Neuron (in vitro differentiated cells): ENCODE measurements around the gene WNT7B.

Experiments used
- H2AFZ ChIP-seq: one replicate; pipeline ENCODE4 v1.6.1; 2013; ENCODE audit warnings: low read depth, mild to moderate bottlenecking, inconsistent platforms, low read length, moderate library complexity
- H3K27me3 ChIP-seq: one replicate; pipeline ENCODE4 v1.6.1; 2013; ENCODE audit warnings: low read length; ENCODE audit not compliant: insufficient read depth
- H3K36me3 ChIP-seq: one replicate; pipeline ENCODE4 v1.6.1; 2013; ENCODE audit warnings: low read length; ENCODE audit not compliant: insufficient read depth
- H3K4me1 ChIP-seq: one replicate; pipeline ENCODE4 v1.6.1; 2013; ENCODE audit warnings: low read length; ENCODE audit not compliant: insufficient read depth
- H3K4me3 ChIP-seq: 2 replicates; pipeline ENCODE4 v1.5.1; 2013; ENCODE audit warnings: mild to moderate bottlenecking, low read length, moderate library complexity
- H3K9me3 ChIP-seq: one replicate; pipeline ENCODE4 v1.6.1; 2013; ENCODE audit warnings: low read length

The WNT7B gene

DNA sequence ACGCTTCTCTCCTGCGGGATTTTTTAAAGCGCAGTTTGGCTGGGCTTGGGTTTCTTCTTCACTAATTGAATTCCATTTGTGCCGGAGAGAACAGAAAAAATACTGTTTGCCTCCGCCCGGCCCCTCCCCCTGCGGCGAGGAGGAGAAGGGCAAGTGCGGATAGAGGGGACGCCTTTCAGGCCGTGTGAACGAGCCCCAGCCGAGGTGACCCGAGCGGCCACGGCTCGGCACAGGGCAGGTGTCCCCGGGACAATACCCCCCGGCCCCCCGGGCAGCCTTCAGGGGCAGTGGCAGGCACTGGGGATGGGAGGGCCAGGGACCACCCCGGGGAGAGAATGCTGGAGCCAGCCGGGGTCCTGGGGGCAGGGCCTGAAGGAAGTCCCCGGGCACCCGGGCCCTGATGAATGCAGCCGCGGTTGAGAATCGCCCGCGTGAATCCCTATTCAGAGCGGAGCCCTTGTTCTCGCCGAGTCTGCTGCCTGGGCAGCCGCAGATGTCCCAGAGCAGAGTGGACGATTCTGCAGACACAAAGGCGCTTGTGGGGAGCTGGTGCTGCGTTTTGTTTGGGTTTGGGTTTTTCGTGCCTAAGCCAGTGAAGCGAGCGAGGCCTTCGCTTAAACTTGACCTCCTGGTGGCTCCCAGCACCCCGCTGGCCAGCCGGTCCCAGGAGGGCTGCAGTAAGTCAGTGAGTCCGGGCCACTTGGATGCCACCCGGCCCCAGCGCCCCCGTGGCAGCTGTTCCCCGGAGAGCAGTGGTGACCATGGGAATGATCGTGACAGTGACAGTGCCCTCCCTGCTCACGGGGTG, 96.0 kb downstream of the WNT7B start:
- H3K4me1 ChIP-seq: peaks cover 60% of the 10 kb centered on the region
- H3K36me3 ChIP-seq: no peaks in the 10 kb centered on the region
- peak overlapping the region; percentile 23 for H2AFZ ChIP-seq
- H3K9me3 ChIP-seq: no peaks in the 10 kb centered on the region
- H3K27me3 ChIP-seq: no peaks in the 10 kb centered on the region
- peak overlapping the region; percentile 23 for H3K4me3 ChIP-seq

DNA sequence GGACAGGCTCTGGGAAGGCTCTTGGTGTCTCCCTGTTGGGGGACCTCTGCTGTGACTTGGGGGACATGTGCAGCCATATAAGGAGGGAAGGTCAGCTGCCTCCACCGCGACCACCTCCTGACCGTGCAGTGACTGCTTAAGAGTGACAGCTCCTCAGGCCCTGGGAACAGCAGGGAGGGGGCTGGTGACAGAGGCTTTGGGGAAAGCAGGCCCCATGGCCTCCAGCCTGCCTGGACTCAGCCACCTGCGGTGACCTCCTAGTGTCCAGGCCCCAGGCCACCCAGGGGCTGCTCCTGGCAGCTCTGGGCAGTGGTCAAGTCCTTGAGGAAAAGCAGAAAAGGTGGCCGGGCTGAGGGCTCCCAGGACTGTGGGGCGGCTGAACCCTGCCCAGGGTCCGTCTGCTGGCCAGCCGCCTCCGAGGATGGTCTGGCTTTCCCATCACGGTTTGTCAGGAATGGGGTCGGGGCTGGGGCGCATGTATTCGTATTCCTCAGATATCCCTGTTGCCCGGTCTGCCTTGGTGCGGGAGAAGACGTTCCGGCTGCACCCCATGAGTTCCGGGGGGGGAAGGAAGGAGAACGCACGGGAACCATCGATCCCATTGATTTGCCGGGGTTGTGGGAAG, 96.8 kb downstream of the WNT7B start:
- Histone ChIP-seq H3K27me3 (no peaks in the 10 kb centered on the region), H3K9me3 (no peaks in the 10 kb centered on the region), H3K36me3 (no peaks in the 10 kb centered on the region), H3K4me1 (peaks cover 53% of the 10 kb centered on the region), H3K4me3 (peak overlapping the region; percentile 23), H2AFZ (peak overlapping the region; percentile 23)

GRCh38 chr22:45879552-45879949, 97.4 kb downstream of the WNT7B start:
- Histone ChIP-seq H3K4me3 (no peak overlapping the region), H3K36me3 (no peaks in the 10 kb centered on the region), H3K4me1 (peaks cover 47% of the 10 kb centered on the region), H2AFZ (no peak overlapping the region), H3K9me3 (no peaks in the 10 kb centered on the region), H3K27me3 (no peaks in the 10 kb centered on the region)

GRCh38 chr22:45878901-45879551, 97.9 kb downstream of the WNT7B start:
- Histone ChIP-seq H3K4me3 (no peak overlapping the region), H3K36me3 (no peaks in the 10 kb centered on the region), H3K4me1 (peaks cover 44% of the 10 kb centered on the region), H3K27me3 (no peaks in the 10 kb centered on the region), H3K9me3 (no peaks in the 10 kb centered on the region), H2AFZ (no peak overlapping the region)

DNA sequence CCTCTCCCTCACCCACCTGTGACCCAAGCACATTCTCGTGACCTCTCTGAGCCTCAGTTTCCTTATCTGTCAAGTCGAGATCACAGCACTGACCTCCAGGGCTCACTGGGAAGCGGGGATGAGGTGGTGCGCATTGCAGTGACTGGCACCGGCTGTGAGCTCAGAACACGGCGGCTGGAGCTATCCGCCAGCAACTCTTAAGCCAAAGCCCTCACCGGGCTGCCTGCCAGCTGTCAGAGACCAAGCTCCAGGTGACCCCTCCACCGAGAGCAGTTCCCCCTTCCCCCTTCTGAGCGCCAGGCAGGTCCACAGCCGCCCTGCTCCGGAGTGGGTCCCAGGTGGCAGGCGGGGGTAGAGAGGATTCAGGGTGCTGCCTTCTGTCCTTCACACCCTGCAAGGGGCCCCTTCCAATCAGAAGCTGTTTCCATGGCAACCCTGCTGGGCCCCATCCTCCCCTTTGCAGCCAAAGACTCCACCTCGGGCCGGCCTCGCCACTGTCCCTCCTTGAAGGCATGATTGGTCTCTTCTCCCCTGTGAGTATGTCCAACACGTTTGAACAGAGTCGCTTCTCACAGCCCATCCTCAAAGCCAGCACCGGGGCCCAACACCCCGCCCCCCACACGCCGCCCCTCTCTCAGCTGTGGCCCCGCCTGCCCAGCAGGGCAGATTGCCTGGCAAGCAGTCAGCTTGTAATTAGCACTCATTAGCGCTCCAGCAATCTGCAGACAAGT, 98.7 kb downstream of the WNT7B start:
- Histone ChIP-seq H3K9me3 (no peaks in the 10 kb centered on the region), H3K27me3 (no peaks in the 10 kb centered on the region), H2AFZ (no peak overlapping the region), H3K4me1 (peaks cover 44% of the 10 kb centered on the region), H3K36me3 (no peaks in the 10 kb centered on the region), H3K4me3 (no peak overlapping the region)

GRCh38 chr22:45877651-45878050, 99.3 kb downstream of the WNT7B start:
- Histone ChIP-seq H2AFZ (no peak overlapping the region), H3K4me3 (no peak overlapping the region), H3K36me3 (no peaks in the 10 kb centered on the region), H3K4me1 (peaks cover 44% of the 10 kb centered on the region), H3K9me3 (peaks cover 1% of the 10 kb centered on the region), H3K27me3 (no peaks in the 10 kb centered on the region)

- peaks cover 40% of the 10 kb centered on the region for H3K4me1 ChIP-seq
Measured at GRCh38 chr22:45877036-45877380, 100.0 kb downstream of the WNT7B start.

DNA sequence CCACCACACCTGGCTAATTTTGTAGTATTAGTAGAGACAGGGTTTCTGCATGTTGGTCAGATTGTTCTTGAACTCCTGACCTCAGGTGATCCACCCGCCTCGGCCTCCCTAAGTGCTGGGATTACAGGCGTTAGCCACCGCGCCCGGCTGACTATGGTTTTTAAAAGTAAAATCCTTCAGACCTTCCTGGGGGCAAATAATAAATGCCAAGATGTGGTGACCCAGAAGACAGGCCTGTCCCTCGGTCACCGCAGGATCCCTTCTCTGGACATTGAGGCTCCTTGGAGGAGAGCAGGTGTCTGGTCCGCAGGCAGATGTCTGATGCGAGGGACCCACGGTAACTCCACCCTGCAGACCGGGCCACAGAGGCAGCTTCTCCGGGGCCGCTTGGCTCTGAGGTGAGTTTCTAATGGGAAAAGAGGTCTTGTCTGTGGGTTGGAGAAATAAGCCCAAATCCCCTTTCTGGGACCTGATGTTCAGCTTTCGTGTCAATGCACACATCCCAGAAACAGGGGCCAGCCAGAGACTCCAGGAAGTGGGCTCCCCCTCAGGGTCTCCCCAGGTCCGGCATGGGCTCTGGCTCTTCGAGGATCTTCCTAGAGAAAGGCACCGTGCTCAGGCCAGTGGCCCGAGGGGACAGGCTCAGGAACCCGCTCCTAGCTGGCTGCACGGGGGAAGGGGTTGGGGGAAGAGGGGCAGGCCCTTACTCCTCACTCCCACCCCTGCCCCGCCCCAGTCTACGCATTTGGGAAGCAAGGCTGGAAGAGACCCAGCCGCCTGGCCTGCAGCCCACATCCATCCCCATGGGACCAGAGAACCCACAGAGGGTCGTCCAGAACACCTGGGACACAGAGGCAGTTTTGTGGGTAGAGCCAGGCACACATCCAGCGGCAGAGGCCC, 100.6 kb downstream of the WNT7B start:
- Histone ChIP-seq H3K9me3 (peaks cover 5% of the 10 kb centered on the region), H3K4me1 (peaks cover 34% of the 10 kb centered on the region), H3K27me3 (no peaks in the 10 kb centered on the region), H3K4me3 (no peak overlapping the region), H2AFZ (no peak overlapping the region), H3K36me3 (no peaks in the 10 kb centered on the region)

More at GRCh38 chr22:45877036-45877380, 100.0 kb downstream of the WNT7B start:
- H3K4me3 ChIP-seq: no peak overlapping the region
- H3K27me3 ChIP-seq: no peaks in the 10 kb centered on the region
- H3K36me3 ChIP-seq: no peaks in the 10 kb centered on the region
- peaks cover 5% of the 10 kb centered on the region for H3K9me3 ChIP-seq
- H2AFZ ChIP-seq: no peak overlapping the region

DNA sequence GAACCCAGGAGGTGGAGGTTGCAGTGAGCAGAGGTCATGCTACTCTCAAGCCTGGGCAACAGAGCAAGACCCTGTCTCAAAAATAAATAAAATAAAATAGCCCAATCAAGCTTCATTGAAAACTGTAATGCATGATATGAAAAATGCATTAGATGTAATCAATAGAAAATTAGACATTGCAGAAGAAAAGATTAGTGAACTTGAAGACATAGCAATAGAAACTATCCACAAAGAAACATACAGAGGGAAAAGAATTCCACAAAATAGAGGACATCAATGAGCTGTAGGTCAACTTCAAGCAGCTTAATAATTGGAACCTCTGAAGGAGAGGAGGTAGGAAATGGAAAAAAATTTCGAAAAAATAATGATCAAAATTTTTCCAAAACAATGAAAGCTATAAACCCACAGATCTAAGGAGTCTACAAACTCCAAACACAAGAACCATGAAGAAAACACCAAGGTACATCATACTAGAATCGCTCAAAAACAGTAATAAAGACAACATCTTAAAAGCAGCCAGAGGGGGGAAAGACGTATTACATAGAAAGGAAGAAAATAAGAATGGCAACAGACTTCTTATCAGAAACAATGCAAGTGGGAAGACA, 104.2 kb downstream of the WNT7B start:
- Histone ChIP-seq H3K4me1 (peaks cover 1% of the 10 kb centered on the region), H3K9me3 (peaks cover 6% of the 10 kb centered on the region), H3K36me3 (no peaks in the 10 kb centered on the region), H3K27me3 (no peaks in the 10 kb centered on the region), H3K4me3 (no peak overlapping the region), H2AFZ (no peak overlapping the region)

- H3K4me3 ChIP-seq: no peak overlapping the region
- H3K27me3 ChIP-seq: no peaks in the 10 kb centered on the region
- H2AFZ ChIP-seq: no peak overlapping the region
- no peaks in the 10 kb centered on the region for H3K4me1 ChIP-seq
- H3K36me3 ChIP-seq: no peaks in the 10 kb centered on the region
- H3K9me3 ChIP-seq: peaks cover 10% of the 10 kb centered on the region
Measured at GRCh38 chr22:45871721-45872120, 105.2 kb downstream of the WNT7B start.
